NCI-H2171 (cell line): Measurements from ENCODE around the gene PTPRT.

Source experiments
- DNase-seq: peaks from one replicate; lab custom pipeline; 2025; lab: John Stamatoyannopoulos, UW

The PTPRT gene

GRCh38 chr20:43022568-43022967 is 167.1 kb downstream of the PTPRT start:
- no peak for DNase-seq

- DNase-seq: no peak
These were observed 167.6 kb downstream of the PTPRT start for GRCh38 chr20:43022081-43022480.

GRCh38 chr20:43017241-43018030 is 172.3 kb downstream of the PTPRT start:
- no peak for DNase-seq

GRCh38 chr20:43016257-43016656 is 173.4 kb downstream of the PTPRT start:
- DNase-seq: no peak

GRCh38 chr20:43015566-43015965 is 174.1 kb downstream of the PTPRT start:
- DNase-seq: no peak

- DNase-seq: no peak
These were observed 175.5 kb downstream of the PTPRT start for GRCh38 chr20:43014206-43014605.

- DNase-seq: no peak
These were observed 178.2 kb downstream of the PTPRT start for GRCh38 chr20:43011491-43011890.

- no peak for DNase-seq
These were observed 180.2 kb downstream of the PTPRT start for GRCh38 chr20:43009532-43009931.

GRCh38 chr20:43007525-43007924 is 182.2 kb downstream of the PTPRT start:
- no peak for DNase-seq

- no peak for DNase-seq
These were observed 182.9 kb downstream of the PTPRT start for GRCh38 chr20:43006651-43007375.

GRCh38 chr20:43003318-43003944 is 186.3 kb downstream of the PTPRT start:
- DNase-seq: no peak

GRCh38 chr20:42996141-42996540 is 193.6 kb downstream of the PTPRT start:
- DNase-seq: no peak

- no peak for DNase-seq
These were observed 201.4 kb downstream of the PTPRT start for GRCh38 chr20:42988319-42988718.

GRCh38 chr20:42987376-42988114 is 202.2 kb downstream of the PTPRT start:
- DNase-seq: no peak

- DNase-seq: no peak
These were observed 203.4 kb downstream of the PTPRT start for GRCh38 chr20:42986143-42986773.

GRCh38 chr20:42985628-42986027 is 204.1 kb downstream of the PTPRT start:
- DNase-seq: no peak

- no peak for DNase-seq
These were observed 207.5 kb downstream of the PTPRT start for GRCh38 chr20:42982218-42982617.

- DNase-seq: no peak
These were observed 208.5 kb downstream of the PTPRT start for GRCh38 chr20:42981253-42981652.

GRCh38 chr20:42979720-42980119 is 210.0 kb downstream of the PTPRT start:
- DNase-seq: no peak

- no peak for DNase-seq
These were observed 211.3 kb downstream of the PTPRT start for GRCh38 chr20:42978184-42978974.

GRCh38 chr20:42975974-42976373 is 213.7 kb downstream of the PTPRT start:
- DNase-seq: no peak
